ENCODE results near the gene SMG5.

The SMG5 gene

DNA sequence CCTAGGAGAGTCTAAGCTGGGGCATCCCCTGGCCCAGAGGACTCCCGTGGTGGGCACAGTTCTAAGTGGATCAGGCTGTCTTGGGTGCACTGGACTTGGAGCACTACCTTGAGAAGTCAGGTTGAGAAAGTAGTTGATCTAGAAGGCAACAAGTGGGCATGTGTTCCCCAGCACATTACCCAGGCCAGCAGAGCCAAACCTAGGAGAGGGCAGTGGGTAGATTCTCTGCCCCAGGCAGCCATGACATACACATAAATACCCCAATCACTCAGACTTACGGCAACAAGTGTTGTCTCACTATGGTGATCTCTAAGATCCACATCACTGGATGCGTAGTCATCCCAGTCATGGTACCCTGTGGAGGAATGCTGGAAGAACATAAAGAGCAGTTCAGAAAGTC is 71.4 kb downstream of the SMG5 start:
- TF ChIP-seq, protein P1, sequence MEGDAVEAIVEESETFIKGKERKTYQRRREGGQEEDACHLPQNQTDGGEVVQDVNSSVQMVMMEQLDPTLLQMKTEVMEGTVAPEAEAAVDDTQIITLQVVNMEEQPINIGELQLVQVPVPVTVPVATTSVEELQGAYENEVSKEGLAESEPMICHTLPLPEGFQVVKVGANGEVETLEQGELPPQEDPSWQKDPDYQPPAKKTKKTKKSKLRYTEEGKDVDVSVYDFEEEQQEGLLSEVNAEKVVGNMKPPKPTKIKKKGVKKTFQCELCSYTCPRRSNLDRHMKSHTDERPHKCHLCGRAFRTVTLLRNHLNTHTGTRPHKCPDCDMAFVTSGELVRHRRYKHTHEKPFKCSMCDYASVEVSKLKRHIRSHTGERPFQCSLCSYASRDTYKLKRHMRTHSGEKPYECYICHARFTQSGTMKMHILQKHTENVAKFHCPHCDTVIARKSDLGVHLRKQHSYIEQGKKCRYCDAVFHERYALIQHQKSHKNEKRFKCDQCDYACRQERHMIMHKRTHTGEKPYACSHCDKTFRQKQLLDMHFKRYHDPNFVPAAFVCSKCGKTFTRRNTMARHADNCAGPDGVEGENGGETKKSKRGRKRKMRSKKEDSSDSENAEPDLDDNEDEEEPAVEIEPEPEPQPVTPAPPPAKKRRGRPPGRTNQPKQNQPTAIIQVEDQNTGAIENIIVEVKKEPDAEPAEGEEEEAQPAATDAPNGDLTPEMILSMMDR (IDR thresholded peaks at IDR 0.05; ENCODE audit: insufficient read depth, low read depth, low read length, missing control alignments) = no peak
- DNase-seq (ENCODE audit: low read depth) = no peak

DNA sequence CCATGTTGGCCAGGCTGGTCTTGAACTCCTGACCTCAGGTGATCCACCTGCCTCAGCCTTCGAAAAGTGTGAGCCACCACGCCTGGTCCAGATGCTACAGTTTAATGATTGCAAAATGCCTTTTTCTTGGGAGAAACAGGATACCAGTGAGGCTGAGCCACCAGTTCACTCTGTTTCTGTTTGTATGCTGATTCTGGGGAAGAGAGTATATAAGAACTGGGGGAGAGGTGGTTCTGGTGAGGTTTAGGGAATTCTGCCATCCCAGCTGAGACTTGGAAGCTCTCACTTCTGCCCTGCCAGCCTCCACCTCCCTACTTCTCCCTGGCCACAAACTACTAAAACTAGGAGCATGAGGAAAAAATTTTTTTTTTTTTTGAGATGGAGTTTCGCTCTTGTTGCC is 77.9 kb downstream of the SMG5 start:
- DNase-seq (ENCODE audit: low read depth) = no peak
- TF ChIP-seq, protein P1 (IDR thresholded peaks at IDR 0.05; ENCODE audit: insufficient read depth, low read depth, low read length, missing control alignments) = no peak
- no peak overlapping the region for H3K4me3 ChIP-seq (ENCODE audit: low read length)

More for the DNA sequence above, 71.4 kb downstream of the SMG5 start:
- H3K4me3 ChIP-seq (ENCODE audit: low read length) = no peak overlapping the region

DNA sequence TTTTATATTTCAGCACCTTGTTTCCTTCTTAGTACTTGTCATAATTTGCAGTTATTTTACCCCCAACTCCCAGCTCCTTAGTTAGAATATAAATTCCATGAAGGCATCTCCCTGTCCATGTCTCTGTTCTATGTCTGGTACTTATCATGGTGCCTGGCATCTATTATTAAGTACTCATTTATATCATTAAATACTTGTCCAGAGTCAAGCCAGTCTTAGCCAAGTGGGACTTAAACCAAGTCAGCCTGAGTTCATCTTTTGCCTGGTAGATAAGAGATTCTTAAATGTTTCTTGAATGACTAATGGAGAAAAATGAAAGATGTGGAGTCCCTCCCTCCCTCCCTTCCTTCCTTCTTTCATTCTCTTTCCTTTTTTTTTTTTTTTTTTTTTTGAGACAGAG is 79.3 kb downstream of the SMG5 start:
- TF ChIP-seq, protein P1 (IDR thresholded peaks at IDR 0.05; ENCODE audit: insufficient read depth, low read depth, low read length, missing control alignments) = no peak
- DNase-seq (ENCODE audit: low read depth) = peak; percentile 22

DNA sequence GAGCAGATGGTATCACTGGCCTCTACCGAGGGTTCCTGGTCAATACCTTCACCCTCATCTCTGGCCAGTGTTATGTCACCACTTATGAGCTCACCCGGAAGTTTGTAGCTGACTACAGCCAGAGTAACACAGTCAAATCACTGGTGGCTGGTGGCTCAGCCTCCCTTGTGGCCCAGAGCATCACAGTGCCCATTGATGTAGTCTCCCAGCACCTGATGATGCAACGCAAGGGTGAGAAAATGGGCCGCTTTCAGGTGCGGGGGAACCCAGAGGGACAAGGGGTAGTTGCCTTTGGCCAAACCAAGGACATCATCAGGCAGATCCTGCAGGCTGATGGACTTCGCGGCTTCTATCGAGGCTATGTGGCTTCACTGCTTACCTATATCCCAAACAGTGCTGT is 82.6 kb downstream of the SMG5 start:
- TF ChIP-seq, protein P1 (IDR thresholded peaks at IDR 0.05; ENCODE audit: insufficient read depth, low read depth, low read length, missing control alignments) = no peak
- no peak for DNase-seq (ENCODE audit: low read depth)
- H3K4me3 ChIP-seq (ENCODE audit: low read length) = no peak overlapping the region

More for the DNA sequence above, 79.3 kb downstream of the SMG5 start:
- no peak overlapping the region for H3K4me3 ChIP-seq (ENCODE audit: low read length)
